SU-DHL-6 (cell line): ENCODE data around the gene WDCP.

Experiments
- H2AFZ ChIP-seq: fragments of 200-600 bp; sonication (generic); 2 replicates; pipeline ENCODE4 v1.6.1; 2014; ENCODE audit warnings: low read depth, mild to moderate bottlenecking, moderate library complexity, mixed read lengths, antibody characterized with exemption, low read length; ENCODE audit not compliant: severe bottlenecking
- H3F3A ChIP-seq: fragments of 200-600 bp; shearing (Covaris generic); 2 replicates; pipeline ENCODE4 v1.6.0; 2016; ENCODE audit warnings: antibody characterized with exemption, mild to moderate bottlenecking; ENCODE audit not compliant: insufficient read depth
- H3K27ac ChIP-seq: fragments of 200-600 bp; sonication (generic); 2 replicates; pipeline ENCODE4 v1.5.1; 2016; ENCODE audit warnings: low read depth, mild to moderate bottlenecking, low read length, moderate library complexity, mixed read lengths
- H3K27me3 ChIP-seq: fragments of 200-600 bp; sonication (generic), shearing (Covaris generic); 2 replicates; pipeline ENCODE4 v1.6.0; 2014; ENCODE audit warnings: mild to moderate bottlenecking, low read length
- H3K36me3 ChIP-seq: fragments of 200-600 bp; sonication (generic); 2 replicates; pipeline ENCODE4 v1.6.1; 2014; ENCODE audit warnings: mild to moderate bottlenecking, low read length, mixed read lengths
- H3K4me2 ChIP-seq: fragments of 300-600, 200-600 bp; shearing (Covaris generic), sonication (generic); 2 replicates; pipeline ENCODE4 v1.6.0; 2014; ENCODE audit warnings: low read length, low read depth, mild to moderate bottlenecking; ENCODE audit not compliant: poor library complexity, severe bottlenecking
- H3K4me3 ChIP-seq: fragments of 200-600 bp; sonication (generic); 2 replicates; pipeline ENCODE4 v1.5.1; 2014; ENCODE audit warnings: antibody characterized with exemption, low read length, mild to moderate bottlenecking, mixed read lengths; ENCODE audit not compliant: insufficient read depth, poor library complexity, severe bottlenecking
- H3K79me2 ChIP-seq: fragments of 200-600 bp; sonication (generic); 2 replicates; pipeline ENCODE4 v1.6.1; 2014; ENCODE audit warnings: mild to moderate bottlenecking, low read length, moderate library complexity; ENCODE audit not compliant: insufficient read depth
- H3K9ac ChIP-seq: fragments of 200-600 bp; sonication (generic); 2 replicates; pipeline ENCODE4 v1.7.0; 2014; ENCODE audit warnings: mild to moderate bottlenecking, low read length
- H3K9me2 ChIP-seq: fragments of 200-600 bp; sonication (generic); replicated peaks from 2 replicates; pipeline ENCODE4 v1.6.1; 2014; ENCODE audit warnings: low read length; ENCODE audit not compliant: insufficient read depth
- H3K9me3 ChIP-seq: fragments of 200-600 bp; sonication (generic); 2 replicates; pipeline ENCODE4 v1.6.1; 2014; ENCODE audit warnings: low read length, mixed read lengths; ENCODE audit not compliant: insufficient read depth
- H4K20me1 ChIP-seq: fragments of 200-600 bp; sonication (generic); 2 replicates; pipeline ENCODE4 v1.6.1; 2014; ENCODE audit warnings: low read depth, mild to moderate bottlenecking, antibody characterized with exemption, low read length, moderate library complexity, mixed read lengths
- EZH2phosphoT487 ChIP-seq: fragments of 200-600 bp; sonication (generic), shearing (Covaris generic); conservative IDR thresholded peaks from 2 replicates; pipeline ENCODE4 v1.6.1; 2018; ENCODE audit warnings: mild to moderate bottlenecking, antibody characterized with exemption, low read length, moderate library complexity, mixed read lengths
- TF ChIP-seq, protein P1 (sequence below): fragments of 200-600 bp; sonication (generic); IDR thresholded peaks from one replicate; pipeline ENCODE4 v1.5.1; 2017; ENCODE audit warnings: antibody characterized with exemption, mild to moderate bottlenecking, low read length, moderate library complexity; ENCODE audit not compliant: insufficient read depth, poor library complexity, severe bottlenecking

Gene WDCP

DNA sequence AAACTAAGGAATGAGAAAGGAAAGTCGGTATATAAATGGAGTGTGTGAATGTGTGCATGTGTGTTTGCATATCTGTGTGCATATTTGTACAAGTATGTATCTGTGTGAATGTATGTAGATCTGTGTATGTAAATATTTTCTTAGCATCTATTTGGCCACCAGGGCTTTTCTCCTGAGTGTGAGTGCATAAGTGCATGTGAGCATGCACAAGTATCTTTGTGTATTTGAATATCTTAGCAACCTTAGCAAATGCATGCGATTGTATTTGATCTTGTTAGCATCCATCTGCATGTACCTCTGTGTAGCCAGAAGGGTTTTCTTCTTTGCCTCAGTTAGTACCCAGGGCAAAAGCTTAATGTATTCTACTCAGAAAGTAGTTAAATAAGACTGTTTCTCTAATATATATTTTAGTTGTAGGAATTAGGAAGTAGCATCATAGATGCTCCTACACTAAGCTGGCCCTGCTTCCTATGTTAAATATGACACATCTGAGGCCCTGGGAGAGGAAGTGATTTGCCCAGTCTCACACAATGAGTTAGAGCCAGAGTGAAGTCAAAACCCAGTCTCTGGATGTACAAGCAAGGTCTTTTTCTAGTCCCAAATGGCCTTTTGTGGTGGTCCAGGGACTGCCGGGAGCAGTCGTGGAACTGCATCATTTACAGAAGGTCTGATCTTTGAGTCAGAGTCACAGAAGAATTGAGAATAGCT is 11.5 kb upstream of the WDCP start:
- Histone ChIP-seq H3K79me2 (no peaks in the 10 kb centered on the region), H4K20me1 (no peaks in the 10 kb centered on the region), H3K27ac (no peak overlapping the region), H3F3A (no peaks in the 10 kb centered on the region), H3K4me2 (no peak overlapping the region), H3K9ac (no peak overlapping the region), H3K27me3 (no peaks in the 10 kb centered on the region), H2AFZ (no peak overlapping the region), H3K9me3 (no peaks in the 10 kb centered on the region), H3K9me2 (no peaks in the 10 kb centered on the region), H3K4me3 (no peak overlapping the region), H3K36me3 (no peaks in the 10 kb centered on the region)
- TF ChIP-seq, protein P1, sequence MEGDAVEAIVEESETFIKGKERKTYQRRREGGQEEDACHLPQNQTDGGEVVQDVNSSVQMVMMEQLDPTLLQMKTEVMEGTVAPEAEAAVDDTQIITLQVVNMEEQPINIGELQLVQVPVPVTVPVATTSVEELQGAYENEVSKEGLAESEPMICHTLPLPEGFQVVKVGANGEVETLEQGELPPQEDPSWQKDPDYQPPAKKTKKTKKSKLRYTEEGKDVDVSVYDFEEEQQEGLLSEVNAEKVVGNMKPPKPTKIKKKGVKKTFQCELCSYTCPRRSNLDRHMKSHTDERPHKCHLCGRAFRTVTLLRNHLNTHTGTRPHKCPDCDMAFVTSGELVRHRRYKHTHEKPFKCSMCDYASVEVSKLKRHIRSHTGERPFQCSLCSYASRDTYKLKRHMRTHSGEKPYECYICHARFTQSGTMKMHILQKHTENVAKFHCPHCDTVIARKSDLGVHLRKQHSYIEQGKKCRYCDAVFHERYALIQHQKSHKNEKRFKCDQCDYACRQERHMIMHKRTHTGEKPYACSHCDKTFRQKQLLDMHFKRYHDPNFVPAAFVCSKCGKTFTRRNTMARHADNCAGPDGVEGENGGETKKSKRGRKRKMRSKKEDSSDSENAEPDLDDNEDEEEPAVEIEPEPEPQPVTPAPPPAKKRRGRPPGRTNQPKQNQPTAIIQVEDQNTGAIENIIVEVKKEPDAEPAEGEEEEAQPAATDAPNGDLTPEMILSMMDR: no peak
- TF ChIP-seq EZH2phosphoT487: no peak

DNA sequence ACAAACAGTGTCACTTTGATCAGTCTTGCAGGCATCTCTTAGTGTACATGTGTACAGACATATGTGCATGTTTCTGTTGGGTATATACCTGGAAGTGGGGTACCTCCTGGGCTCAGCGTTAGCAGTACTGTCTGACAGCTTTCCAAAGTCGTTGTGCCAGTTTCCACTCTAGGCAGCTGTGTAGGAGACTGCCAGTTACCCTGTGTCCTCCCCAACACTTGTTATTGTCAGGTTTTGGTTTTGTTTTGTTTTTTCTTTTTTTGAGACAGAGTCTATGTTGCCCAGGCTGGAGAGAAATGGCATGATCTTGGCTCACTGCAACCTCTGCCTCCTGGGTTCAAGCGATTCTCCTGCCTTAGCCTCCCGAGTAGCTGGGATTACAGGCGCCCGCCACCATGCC is 8.6 kb upstream of the WDCP start:
- Histone ChIP-seq H3K27me3 (no peaks in the 10 kb centered on the region), H3K9me3 (no peaks in the 10 kb centered on the region), H3K79me2 (no peaks in the 10 kb centered on the region), H3K27ac (no peak overlapping the region), H3K4me3 (no peak overlapping the region), H3F3A (peaks cover under 1% of the 10 kb centered on the region; the same call in 1 of the 2 replicates), H4K20me1 (no peaks in the 10 kb centered on the region), H2AFZ (no peak overlapping the region), H3K9ac (no peak overlapping the region), H3K4me2 (no peak overlapping the region), H3K36me3 (no peaks in the 10 kb centered on the region), H3K9me2 (no peaks in the 10 kb centered on the region)
- TF ChIP-seq, protein P1: no peak
- TF ChIP-seq EZH2phosphoT487: no peak

DNA sequence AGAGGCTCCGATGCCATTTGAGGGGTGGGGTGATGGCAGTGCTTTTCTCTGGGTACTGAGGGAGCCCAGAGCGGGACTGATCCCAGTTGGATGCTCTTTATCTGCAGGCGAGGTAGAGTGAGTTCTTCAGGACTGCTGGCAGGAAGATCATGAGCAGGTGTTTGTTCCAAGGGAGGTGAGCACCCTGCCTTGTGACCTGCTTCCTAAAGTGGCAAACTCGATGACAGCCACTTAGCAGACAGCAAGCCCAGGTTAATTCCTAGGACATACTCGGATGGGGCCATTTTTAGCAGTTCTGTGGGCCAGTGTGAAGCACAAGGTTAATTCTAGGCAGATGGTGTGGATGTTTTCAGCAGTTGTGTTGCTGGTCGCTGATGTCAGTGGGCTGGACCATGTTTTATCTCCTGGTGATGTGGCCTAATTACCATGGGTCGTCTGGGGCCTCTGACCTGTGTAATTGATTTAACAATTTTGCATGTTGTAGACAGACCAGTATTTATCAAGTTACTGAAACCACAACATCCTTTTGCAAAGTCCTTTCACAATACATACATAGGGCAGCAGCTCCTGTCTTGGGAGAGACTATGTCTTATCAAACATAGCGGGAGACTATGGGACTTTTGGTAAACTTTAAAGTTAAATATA is 7.3 kb upstream of the WDCP start:
- H3K27me3 ChIP-seq: no peaks in the 10 kb centered on the region
- H3K36me3 ChIP-seq: no peaks in the 10 kb centered on the region
- H3F3A ChIP-seq: peaks cover 5% of the 10 kb centered on the region; the same call in 1 of the 2 replicates
- no peaks in the 10 kb centered on the region for H3K9me3 ChIP-seq
- no peak overlapping the region for H2AFZ ChIP-seq
- H3K27ac ChIP-seq: no peak overlapping the region
- no peaks in the 10 kb centered on the region for H4K20me1 ChIP-seq
- H3K9me2 ChIP-seq: no peaks in the 10 kb centered on the region
- TF ChIP-seq, protein P1: no peak
- no peak for TF ChIP-seq EZH2phosphoT487
- H3K4me3 ChIP-seq: no peak overlapping the region
- no peak overlapping the region for H3K4me2 ChIP-seq
- H3K9ac ChIP-seq: no peak overlapping the region
- H3K79me2 ChIP-seq: no peaks in the 10 kb centered on the region
